HG03060 (cell line): ENCODE results near the gene RUNX2.

ENCODE experiments used
- ATAC-seq: cut with Tn5 transposase; IDR thresholded peaks from one replicate; pipeline ENCODE4 v1.9.1; 2021; ENCODE audit warnings: low read depth, moderate number of reproducible peaks; ENCODE audit not compliant: unreplicated experiment

Gene RUNX2

GRCh38 chr6:45633272-45633908 lies 305.3 kb downstream of the RUNX2 start:
- ATAC-seq: no peak

DNA sequence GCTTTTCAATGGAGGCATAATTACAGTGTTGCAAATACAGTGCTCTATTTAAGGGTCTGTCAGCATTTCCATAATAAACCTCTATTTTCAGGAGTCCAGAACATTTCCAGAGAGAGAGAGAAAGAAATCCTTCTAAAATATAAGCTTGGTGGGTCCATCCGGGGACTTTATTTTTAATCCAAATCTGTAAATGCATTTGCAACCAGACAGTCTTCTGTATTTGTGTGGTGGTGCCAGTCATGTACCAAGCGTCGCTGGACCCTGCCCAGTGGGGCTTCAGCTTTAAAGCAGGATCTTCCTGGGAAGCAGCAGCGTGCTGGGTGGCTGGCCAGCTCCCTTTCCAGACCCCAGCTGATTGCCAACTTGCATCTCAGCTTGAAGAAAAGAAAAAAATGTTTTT lies 306.1 kb downstream of the RUNX2 start:
- ATAC-seq: no peak

DNA sequence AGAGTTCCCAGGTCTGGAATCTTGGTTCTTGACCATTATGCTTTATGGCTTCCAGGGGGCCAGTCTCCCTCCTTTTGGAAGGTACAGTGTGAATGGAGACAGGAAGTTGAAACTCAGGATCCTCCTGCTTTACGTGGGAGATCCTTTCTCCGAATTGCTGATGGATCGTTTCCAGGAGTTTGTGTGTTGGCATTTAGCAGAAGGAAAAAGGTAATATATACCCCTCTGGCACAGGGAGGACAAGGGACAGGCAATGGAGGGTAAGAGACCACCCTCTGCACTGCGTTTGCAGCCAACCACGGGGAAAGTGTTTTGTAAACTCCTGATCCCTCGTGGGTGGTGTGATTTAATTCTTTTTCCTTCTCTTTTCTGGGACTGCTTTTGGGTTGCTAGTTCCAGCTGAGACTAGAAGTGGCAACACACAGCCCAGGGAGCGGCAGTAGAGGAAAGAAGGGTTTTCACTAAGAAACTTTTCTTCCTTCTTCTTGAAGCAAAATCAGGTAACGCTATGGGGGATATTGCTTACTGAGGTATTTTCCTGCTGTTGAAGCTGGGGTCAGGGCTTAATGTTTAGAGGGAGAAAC lies 307.2 kb downstream of the RUNX2 start:
- no peak for ATAC-seq

- no peak for ATAC-seq
Measured at GRCh38 chr6:45637056-45637455, 308.9 kb downstream of the RUNX2 start.

DNA sequence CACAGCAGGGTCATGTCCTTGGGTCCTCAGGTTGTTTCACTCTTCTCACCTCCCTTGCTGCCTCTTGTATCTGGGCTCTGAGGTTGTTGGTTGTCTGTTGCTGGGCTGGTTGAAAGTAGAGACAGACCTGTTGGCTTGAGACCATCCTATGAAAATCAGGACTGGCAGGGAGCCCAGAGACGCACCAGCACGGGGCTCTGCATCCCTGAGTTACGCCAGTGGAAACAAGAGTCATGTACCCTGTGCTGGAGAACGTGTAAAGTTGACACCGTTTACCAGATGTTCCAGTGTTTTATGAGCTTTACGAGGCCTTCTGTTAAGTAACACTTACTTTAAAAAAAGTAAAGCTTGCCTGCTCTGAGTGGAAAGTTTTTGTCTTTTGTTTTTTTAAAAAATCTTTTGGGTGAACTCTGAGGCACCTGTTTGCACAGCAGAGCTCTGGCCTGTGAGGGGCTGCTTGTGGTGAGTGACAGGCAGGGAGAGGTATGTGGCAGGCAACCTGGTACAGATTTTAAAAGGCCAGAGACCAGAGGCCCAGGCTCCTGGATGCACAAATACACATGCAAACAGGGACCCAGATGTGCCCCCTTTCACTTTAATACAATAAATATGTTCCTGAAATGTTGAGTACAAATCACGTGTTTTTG lies 309.6 kb downstream of the RUNX2 start:
- no peak for ATAC-seq

DNA sequence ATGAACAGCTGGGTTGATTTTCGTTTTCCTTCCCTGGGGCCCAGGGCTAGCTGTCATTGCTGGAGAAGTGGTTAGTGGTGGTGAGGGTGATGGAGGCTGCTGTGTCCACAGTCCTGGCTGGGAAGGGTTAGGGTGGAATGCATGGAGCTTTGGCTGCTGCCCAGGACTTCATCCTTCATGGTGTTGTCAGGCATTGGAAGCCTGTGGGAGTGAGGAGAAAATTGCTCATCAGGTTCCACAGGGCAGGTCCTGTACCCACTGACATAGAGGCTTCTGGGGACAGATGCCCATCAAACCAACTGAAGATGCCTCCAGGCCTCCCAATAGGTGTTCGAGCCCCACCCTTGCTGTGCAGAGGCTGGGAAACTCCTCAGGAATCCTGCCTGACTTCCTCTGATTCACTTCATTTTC lies 312.0 kb downstream of the RUNX2 start:
- ATAC-seq: no peak

DNA sequence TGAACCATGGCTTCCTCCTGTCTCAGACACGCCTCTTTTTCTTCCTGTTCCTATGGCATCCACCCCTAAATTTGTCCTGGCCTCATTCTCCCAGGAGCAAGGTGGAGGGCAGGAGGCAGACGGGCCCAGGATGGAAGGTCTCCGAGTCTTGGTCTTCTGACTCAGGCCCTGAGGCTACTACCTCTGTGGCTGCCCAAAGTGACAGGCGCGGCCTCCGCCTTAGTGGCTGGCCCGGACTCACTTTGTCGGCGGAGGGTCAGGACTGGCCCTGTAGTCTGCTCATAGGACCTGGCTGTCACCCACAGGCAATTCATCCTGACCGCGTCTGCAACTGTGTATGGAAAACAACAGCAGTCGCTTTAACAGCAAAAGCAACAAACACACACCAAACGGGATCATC lies 312.7 kb downstream of the RUNX2 start:
- no peak for ATAC-seq

DNA sequence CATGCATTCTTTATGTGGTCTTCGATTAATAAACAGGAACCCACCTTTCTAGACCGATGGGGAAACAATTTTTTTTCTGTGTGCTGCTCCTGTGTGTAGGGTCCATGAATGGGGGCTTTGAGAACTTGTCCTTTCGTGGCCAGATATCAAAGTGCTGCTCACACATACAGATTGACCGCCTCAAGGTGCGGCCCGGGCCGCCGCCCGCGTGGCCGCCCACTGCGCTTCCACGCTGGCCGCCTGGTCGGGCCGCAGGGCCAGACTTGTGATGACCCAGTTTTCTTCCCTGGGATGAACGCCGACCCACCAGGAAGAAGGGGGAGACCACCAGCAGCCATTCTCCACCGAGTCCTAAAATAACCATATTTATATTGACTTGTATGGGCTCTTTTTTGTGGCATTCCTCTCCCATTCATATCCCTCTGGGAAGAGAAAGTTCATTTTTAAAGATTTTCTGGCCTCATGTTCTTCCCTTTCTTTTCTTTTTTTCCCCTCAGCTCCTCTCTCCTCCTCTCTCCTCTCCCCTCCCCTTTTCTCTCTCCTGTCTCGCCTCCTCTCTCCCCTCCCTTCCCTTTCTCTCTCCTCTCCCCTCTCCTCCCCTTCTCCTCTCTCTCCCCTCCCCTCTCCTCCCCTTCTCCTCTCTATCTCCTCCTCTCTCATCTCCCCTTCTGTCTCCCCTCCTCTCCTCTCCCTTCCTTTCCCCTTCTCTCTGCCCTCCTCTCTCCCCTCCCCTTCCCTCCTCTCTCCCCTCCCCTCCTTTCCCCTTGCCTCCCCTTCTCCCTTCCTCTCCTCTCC lies 314.4 kb downstream of the RUNX2 start:
- no peak for ATAC-seq

GRCh38 chr6:45643126-45643525 lies 315.0 kb downstream of the RUNX2 start:
- ATAC-seq: no peak

GRCh38 chr6:45644720-45645119 lies 316.6 kb downstream of the RUNX2 start:
- no peak for ATAC-seq

- ATAC-seq: no peak
Measured at GRCh38 chr6:45645302-45645701, 317.2 kb downstream of the RUNX2 start.

DNA sequence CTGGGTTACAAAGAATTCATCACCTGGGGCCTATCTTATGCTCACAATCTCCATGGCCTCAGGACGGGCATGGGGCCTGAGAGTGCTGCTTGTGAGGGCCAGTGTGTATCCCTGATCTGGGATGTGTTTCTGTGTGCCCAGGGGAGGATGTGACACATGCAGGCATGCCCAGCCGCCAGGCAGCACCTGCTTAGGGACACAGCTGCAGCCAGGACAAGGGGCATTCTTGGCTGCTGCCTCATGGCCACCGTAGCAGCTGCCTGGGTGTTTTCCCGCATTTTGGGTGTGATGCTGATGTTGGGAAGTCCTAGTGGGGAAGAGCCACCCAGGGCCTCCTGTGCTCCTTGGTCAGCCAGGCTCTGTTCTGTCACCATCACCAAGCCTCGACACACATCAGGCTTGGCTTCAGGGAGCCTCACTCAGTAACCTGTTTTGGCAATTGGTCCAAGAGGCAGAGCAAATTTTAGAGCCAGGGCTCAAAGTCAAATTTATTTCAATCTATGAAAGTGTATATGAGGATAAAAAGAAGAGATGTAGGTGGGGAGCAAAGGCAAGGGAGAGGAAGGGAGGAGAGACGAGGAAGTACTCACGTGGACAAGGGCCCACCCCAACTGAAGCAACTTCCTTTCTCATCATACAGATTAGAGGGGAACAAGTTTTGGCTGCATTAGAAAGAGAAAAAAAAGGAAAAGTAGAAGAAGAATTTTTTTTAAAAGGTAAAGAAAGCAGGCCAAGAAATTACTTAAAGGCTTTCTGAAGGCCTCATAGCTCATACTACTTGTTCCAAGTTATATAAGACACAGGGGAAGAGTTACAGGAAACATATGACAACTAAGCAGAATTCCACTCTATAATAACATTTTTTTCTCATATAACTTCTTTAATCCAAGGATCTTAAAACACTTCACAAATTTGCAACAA lies 319.5 kb downstream of the RUNX2 start:
- ATAC-seq: no peak

GRCh38 chr6:45648262-45648620 lies 320.1 kb downstream of the RUNX2 start:
- no peak for ATAC-seq

- no peak for ATAC-seq
Measured at GRCh38 chr6:45650524-45651135, 322.5 kb downstream of the RUNX2 start.

DNA sequence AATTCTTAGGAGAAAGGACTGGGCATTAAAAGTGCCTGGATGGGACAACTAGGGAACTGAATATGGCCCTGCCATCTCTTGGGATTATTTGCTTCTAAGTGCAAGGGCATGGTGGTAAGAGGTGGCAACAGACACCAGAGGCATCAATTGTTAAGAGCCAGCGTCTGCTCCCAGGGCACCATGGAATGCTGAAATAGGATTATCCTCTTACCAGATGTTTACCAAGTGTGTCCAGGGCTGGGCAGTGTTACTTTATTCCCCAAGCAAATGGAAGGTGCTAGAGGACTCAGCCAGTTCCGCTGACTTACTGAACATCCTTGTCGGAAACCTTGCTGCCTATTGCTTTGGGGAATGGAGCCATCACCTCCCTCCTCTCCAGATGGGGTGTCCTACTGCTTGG lies 323.2 kb downstream of the RUNX2 start:
- ATAC-seq: no peak

- no peak for ATAC-seq
Measured at GRCh38 chr6:45652416-45652815, 324.3 kb downstream of the RUNX2 start.

DNA sequence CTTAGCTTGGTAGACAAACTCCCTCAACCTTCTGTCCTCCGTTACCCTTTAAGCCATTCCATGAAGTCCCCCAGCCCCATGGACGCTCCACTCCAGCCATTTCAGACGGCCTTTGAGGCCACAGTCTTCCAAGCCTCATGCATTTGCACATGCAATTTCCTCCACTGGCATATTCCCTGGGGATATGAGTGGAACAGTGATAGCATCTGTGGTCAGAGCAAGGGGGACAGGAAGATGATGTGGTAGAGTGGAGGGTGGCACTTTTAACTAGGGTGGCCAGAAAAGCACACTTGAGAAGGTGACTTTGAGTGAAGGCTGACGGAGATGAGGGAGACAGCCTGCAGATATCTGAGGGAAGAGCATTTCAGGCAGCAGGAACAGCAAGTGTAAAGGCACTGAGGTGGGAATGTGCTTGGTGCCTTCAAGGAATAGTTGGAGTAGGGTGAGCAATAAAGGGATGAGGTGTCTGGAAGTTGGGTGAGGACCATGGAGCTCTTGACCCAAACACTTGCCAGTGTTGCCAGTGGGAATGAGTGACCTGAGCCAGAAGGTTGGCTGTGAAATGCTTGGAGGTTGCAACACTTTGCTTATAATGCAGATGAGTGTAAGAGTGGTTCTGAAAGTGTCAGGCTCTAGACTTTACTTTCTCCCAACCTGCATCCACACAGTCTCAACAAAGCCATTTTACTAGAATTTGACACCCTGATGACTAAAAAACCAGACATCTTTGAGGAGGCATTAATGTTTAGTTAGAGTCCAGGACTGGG lies 325.2 kb downstream of the RUNX2 start:
- ATAC-seq: no peak

- no peak for ATAC-seq
Measured at GRCh38 chr6:45654673-45655072, 326.5 kb downstream of the RUNX2 start.

- no peak for ATAC-seq
Measured at GRCh38 chr6:45655745-45656476, 327.8 kb downstream of the RUNX2 start.
